Measurements from ENCODE around the gene IFI16. TPM values are rescaled to one million over a fixed set of nuclear protein-coding genes. Genes with fewer than 3 reads are reported as not detected.

Gene IFI16
- total and polyA plus RNA-seq, 2 of the 4 experiments (the other 2 are of a cell fraction): 45.0 to 65.3 TPM

- Histone ChIP-seq H3K9me1 (ENCODE audit: insufficient read depth, low read length) (no peaks in the 10 kb centered on the region), H3K9ac (ENCODE audit: low read depth, low read length) (no peak overlapping the region), H4K5ac (ENCODE audit: low read depth, low read length) (no peak overlapping the region), H3K27ac (ENCODE audit: insufficient read depth, low read length) (no peak overlapping the region), H2BK120ac (ENCODE audit: low read depth, low read length) (no peak overlapping the region), H2AK9ac (replicated peaks; ENCODE audit: low read depth, low read length, poor library complexity) (no peak overlapping the region), H3K36me3 (ENCODE audit: control insufficient read depth, insufficient read depth, low read length) (no peaks in the 10 kb centered on the region), H3K4ac (ENCODE audit: low read depth, low read length) (no peak overlapping the region), H3K23ac (ENCODE audit: low read depth, low read length) (no peak overlapping the region), H3K14ac (replicated peaks; ENCODE audit: low read depth, low read length) (no peak overlapping the region), H2BK5ac (ENCODE audit: low read depth, low read length, poor library complexity, severe bottlenecking) (no peak overlapping the region), H3K56ac (ENCODE audit: extremely low read depth, insufficient read depth, low read length) (no peak overlapping the region), H3K9me3 (ENCODE audit: control insufficient read depth, insufficient read depth, low read length) (no peaks in the 10 kb centered on the region), H3K18ac (ENCODE audit: low read depth, low read length) (no peak overlapping the region), H4K8ac (ENCODE audit: low read depth in 2 of 2, low read length in 2 of 2) (no peak overlapping the region), H2AK5ac (ENCODE audit: low read depth, low read length) (no peak overlapping the region), H3K27me3 (ENCODE audit: control insufficient read depth, insufficient read depth, low read length) (peaks cover 3% of the 10 kb centered on the region), H4K20me1 (ENCODE audit: insufficient read depth, low read length) (no peaks in the 10 kb centered on the region), H3K4me1 (ENCODE audit: control insufficient read depth, insufficient read depth, low read length) (no peaks in the 10 kb centered on the region), H3K4me3 (ENCODE audit: insufficient read depth, low read depth, low read length) (no peak overlapping the region), H2BK20ac (ENCODE audit: low read depth, low read length) (no peak overlapping the region), H3K79me1 (ENCODE audit: low read depth in 1 of 2, low read length in 2 of 2) (no peaks in the 10 kb centered on the region), H4K91ac (ENCODE audit: insufficient read depth, low read depth, low read length) (no peak overlapping the region), H2AFZ (replicated peaks; ENCODE audit: low read length, poor library complexity) (no peak overlapping the region), H3K4me2 (ENCODE audit: low read depth, low read length) (no peak overlapping the region), H2BK15ac (ENCODE audit: low read depth, low read length) (no peak overlapping the region)
- intact Hi-C loops (cut with micrococcal nuclease) (no loop called here), in situ Hi-C loops (cut with MboI; ENCODE audit: low sequenced_read_pairs) (no loop called here), dilution Hi-C loops (cut with HindIII; ENCODE audit: low sequenced_read_pairs, unreplicated experiment) (no loop called here)
- TF ChIP-seq RCOR1 (IDR thresholded peaks at IDR 0.05; ENCODE audit: insufficient replicate concordance, low read length) (no peak), RFX5 (IDR thresholded peaks at IDR 0.05; ENCODE audit: low read depth, low read length) (no peak), RAD21 (IDR thresholded peaks at IDR 0.05; ENCODE audit: low read length) (no peak), MAFK (IDR thresholded peaks at IDR 0.05; ENCODE audit: low read depth, low read length) (no peak), NFE2L2 (IDR thresholded peaks at IDR 0.05; ENCODE audit: low read depth, low read length) (no peak), POLR2A (IDR thresholded peaks at IDR 0.05; ENCODE audit: low read depth, low read length) (no peak), SMC3 (IDR thresholded peaks at IDR 0.05; ENCODE audit: low read depth, low read length) (no peak), MXI1 (IDR thresholded peaks at IDR 0.05; ENCODE audit: borderline replicate concordance, low read depth, low read length) (no peak), BHLHE40 (IDR thresholded peaks at IDR 0.05; ENCODE audit: low read depth, low read length) (no peak), CEBPB (IDR thresholded peaks at IDR 0.05; ENCODE audit: low read depth, low read length) (no peak), CHD1 (IDR thresholded peaks at IDR 0.05; ENCODE audit: low read depth, low read length) (no peak)
- TF ChIP-seq, protein P1, sequence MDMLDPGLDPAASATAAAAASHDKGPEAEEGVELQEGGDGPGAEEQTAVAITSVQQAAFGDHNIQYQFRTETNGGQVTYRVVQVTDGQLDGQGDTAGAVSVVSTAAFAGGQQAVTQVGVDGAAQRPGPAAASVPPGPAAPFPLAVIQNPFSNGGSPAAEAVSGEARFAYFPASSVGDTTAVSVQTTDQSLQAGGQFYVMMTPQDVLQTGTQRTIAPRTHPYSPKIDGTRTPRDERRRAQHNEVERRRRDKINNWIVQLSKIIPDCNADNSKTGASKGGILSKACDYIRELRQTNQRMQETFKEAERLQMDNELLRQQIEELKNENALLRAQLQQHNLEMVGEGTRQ (IDR thresholded peaks at IDR 0.05; ENCODE audit: low read depth, low read length): no peak
- TF ChIP-seq, protein P2, sequence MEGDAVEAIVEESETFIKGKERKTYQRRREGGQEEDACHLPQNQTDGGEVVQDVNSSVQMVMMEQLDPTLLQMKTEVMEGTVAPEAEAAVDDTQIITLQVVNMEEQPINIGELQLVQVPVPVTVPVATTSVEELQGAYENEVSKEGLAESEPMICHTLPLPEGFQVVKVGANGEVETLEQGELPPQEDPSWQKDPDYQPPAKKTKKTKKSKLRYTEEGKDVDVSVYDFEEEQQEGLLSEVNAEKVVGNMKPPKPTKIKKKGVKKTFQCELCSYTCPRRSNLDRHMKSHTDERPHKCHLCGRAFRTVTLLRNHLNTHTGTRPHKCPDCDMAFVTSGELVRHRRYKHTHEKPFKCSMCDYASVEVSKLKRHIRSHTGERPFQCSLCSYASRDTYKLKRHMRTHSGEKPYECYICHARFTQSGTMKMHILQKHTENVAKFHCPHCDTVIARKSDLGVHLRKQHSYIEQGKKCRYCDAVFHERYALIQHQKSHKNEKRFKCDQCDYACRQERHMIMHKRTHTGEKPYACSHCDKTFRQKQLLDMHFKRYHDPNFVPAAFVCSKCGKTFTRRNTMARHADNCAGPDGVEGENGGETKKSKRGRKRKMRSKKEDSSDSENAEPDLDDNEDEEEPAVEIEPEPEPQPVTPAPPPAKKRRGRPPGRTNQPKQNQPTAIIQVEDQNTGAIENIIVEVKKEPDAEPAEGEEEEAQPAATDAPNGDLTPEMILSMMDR (conservative IDR thresholded peaks at IDR 0.05; ENCODE audit: low read depth, low read length): no peak
- WGBS, 2 experiments (ENCODE audit: extremely low coverage in 2 of 2, insufficient read length in 1 of 2): no CpG with 5 or more reads among the region's 3 CpGs
- POLR2A ChIA-PET (ENCODE audit: unreplicated experiment): interaction anchor here (0.6 kb wide), 1 partner anchor 448 kb away, joined by 4 read pairs; no protein-coding TSS in a partner anchor
- CTCF ChIA-PET: interaction anchor here (0.7 kb wide), 1 partner anchor 78 kb away, joined by 3 read pairs; no protein-coding TSS in a partner anchor
- DNase-seq: no peak
- ATAC-seq (ENCODE audit: low read depth): no peak
- no TSS peak for BruUV-seq (replicated peaks)
Measured at GRCh38 chr1:159098596-159098995, 88.9 kb downstream of the IFI16 start.
